Liver (tissue), 9 donors: Measurements from ENCODE around the gene DIS3L2. TPM values are rescaled to one million over a fixed set of nuclear protein-coding genes. Genes with fewer than 3 reads are reported as not detected.

ENCODE experiments used
- DNase-seq: peaks from one replicate; pipeline ENCODE4 v3.0.0-alpha.2; 2017; ENCODE audit warnings: low spot score
- H3K27ac ChIP-seq, 2 donors: one replicate each; pipeline ENCODE4 v1.7.0; 2013; ENCODE audit warnings: inconsistent platforms in 2 of 2, low read length in 2 of 2, control low read depth in 1 of 2, low read depth in 1 of 2, mild to moderate bottlenecking in 1 of 2
- H3K27me3 ChIP-seq, 4 donors: one replicate each; pipeline versions ENCODE4 v1.6.1 to v1.7.0; 2013; ENCODE audit warnings: low read length in 3 of 4, inconsistent platforms in 1 of 4, mild to moderate bottlenecking in 1 of 4, moderate library complexity in 1 of 4; ENCODE audit not compliant: control insufficient read depth in 4 of 4, insufficient read depth in 4 of 4
- H3K36me3 ChIP-seq, 4 donors: one replicate each; pipeline versions ENCODE4 v1.6.1 to v1.7.0; 2013; ENCODE audit warnings: low read length in 3 of 4, mild to moderate bottlenecking in 3 of 4, low read depth in 1 of 4, moderate library complexity in 1 of 4; ENCODE audit not compliant: control insufficient read depth in 4 of 4, insufficient read depth in 3 of 4
- H3K4me1 ChIP-seq, 4 donors: one replicate each; pipeline versions ENCODE4 v1.6.1 to v1.7.0; 2013; ENCODE audit warnings: low read length in 3 of 4, mild to moderate bottlenecking in 3 of 4, moderate library complexity in 1 of 4; ENCODE audit not compliant: control insufficient read depth in 4 of 4, insufficient read depth in 4 of 4
- H3K4me3 ChIP-seq, 3 donors: one replicate each; pipeline versions ENCODE4 v1.6.1 to v1.7.0; 2013; ENCODE audit warnings: low read length in 3 of 3, control low read depth in 1 of 3, low read depth in 1 of 3, mild to moderate bottlenecking in 1 of 3
- H3K9ac ChIP-seq, 2 donors: one replicate each; pipeline ENCODE4 v1.7.0; 2013; ENCODE audit warnings: low read length in 2 of 2, mild to moderate bottlenecking in 2 of 2, moderate library complexity in 2 of 2, control low read depth in 1 of 2, low read depth in 1 of 2
- H3K9me3 ChIP-seq, 4 donors: one replicate each; pipeline versions ENCODE4 v1.6.1 to v1.7.0; 2013; ENCODE audit warnings: low read length in 3 of 4; ENCODE audit not compliant: control insufficient read depth in 4 of 4
- EGR1 ChIP-seq, 2 donors: IDR thresholded peaks; 2 replicates each; pipeline ENCODE4 v1.6.1; 2016 to 2018; ENCODE audit warnings: antibody characterized with exemption in 2 of 2, low read depth in 2 of 2
- FOXA1 ChIP-seq: IDR thresholded peaks from 2 replicates; pipeline ENCODE4 v1.6.1; 2016; ENCODE audit warnings: antibody characterized with exemption
- FOXA2 ChIP-seq: IDR thresholded peaks from 2 replicates; pipeline ENCODE4 v1.6.1; 2016; ENCODE audit warnings: antibody characterized with exemption
- HNF4A ChIP-seq, 2 donors: conservative IDR thresholded peaks; 2 replicates each; pipeline ENCODE4 v1.6.1; 2016; ENCODE audit warnings: antibody characterized with exemption in 2 of 2, mild to moderate bottlenecking in 2 of 2
- JUND ChIP-seq, 2 donors: IDR thresholded peaks; 2 replicates each; pipeline ENCODE4 v1.6.1; 2016; ENCODE audit warnings: antibody characterized with exemption in 2 of 2
- NR2F2 ChIP-seq: IDR thresholded peaks from 2 replicates; pipeline ENCODE4 v1.6.1; 2016; ENCODE audit warnings: antibody characterized with exemption
- RAD21 ChIP-seq, 2 donors: IDR thresholded peaks; 2 replicates each; pipeline ENCODE4 v1.6.1; 2016; ENCODE audit warnings: antibody characterized with exemption in 2 of 2, mild to moderate bottlenecking in 2 of 2
- RXRA ChIP-seq, 2 donors: IDR thresholded peaks; 2 replicates each; pipeline ENCODE4 v1.6.1; 2017 to 2018; ENCODE audit warnings: antibody characterized with exemption in 2 of 2, mild to moderate bottlenecking in 1 of 2
- SP1 ChIP-seq: IDR thresholded peaks from 2 replicates; pipeline ENCODE4 v1.6.1; 2018; ENCODE audit warnings: antibody characterized with exemption, mild to moderate bottlenecking
- TAF1 ChIP-seq: conservative IDR thresholded peaks from 2 replicates; pipeline ENCODE4 v1.6.1; 2016; ENCODE audit warnings: antibody characterized with exemption, mild to moderate bottlenecking
- WGBS: extraction: QIAGEN DNeasy Blood & Tissue Kit; methylation state at CpG from one replicate; pipeline ENCODE4 v1.1.7; 2013; 5-methylcytosine and 5-hydroxymethylcytosine counted together
- polyA plus RNA-seq, 2 donors: library from polyadenylated mRNA; stranded (reverse) in 1 of 2; unstranded in 1 of 2; fragments of 200-250 nt in 1 of 2; fragments of >200 nt in 1 of 2; fragmentation: Nextera tagmentation in 1 of 2; extraction: Ambion mirVana in 1 of 2; gene quantifications; one replicate each; pipeline versions ENCODE4 v1.2.1 to v1.2.3, GENCODE V29; 2013 to 2015
- total RNA-seq, 2 donors: library from RNA; depleted of rRNA; stranded (reverse); fragments of >200 nt; gene quantifications; one replicate each; pipeline ENCODE4 v1.2.3, GENCODE V29; 2014
- TF ChIP-seq, protein P1 (sequence below): fragments of 150-350 bp; IDR thresholded peaks from 2 replicates; pipeline ENCODE4 v1.5.1; 2017; ENCODE audit warnings: improper control_type of control experiment, low read depth, low read length; ENCODE audit not compliant: missing input control
- TF ChIP-seq, protein P2 (sequence below): IDR thresholded peaks from 2 replicates; pipeline ENCODE4 v1.6.1; 2016; ENCODE audit warnings: antibody characterized with exemption, mild to moderate bottlenecking
- TF ChIP-seq, protein P3 (sequence below): IDR thresholded peaks from 2 replicates; pipeline ENCODE4 v1.6.1; 2016; ENCODE audit warnings: antibody characterized with exemption
- TF ChIP-seq, protein P4 (sequence below): IDR thresholded peaks from 2 replicates; pipeline ENCODE4 v1.6.1; 2016; ENCODE audit warnings: antibody characterized with exemption
- donor health status: healthy.
- donor health status: healthy.
- donor health status: healthy.
- donor health status: healthy.
- donor health status: healthy.

Gene DIS3L2
- total and polyA plus RNA-seq, 4 donors = 5.7 to 21.5 (median 8.8) TPM

DNA sequence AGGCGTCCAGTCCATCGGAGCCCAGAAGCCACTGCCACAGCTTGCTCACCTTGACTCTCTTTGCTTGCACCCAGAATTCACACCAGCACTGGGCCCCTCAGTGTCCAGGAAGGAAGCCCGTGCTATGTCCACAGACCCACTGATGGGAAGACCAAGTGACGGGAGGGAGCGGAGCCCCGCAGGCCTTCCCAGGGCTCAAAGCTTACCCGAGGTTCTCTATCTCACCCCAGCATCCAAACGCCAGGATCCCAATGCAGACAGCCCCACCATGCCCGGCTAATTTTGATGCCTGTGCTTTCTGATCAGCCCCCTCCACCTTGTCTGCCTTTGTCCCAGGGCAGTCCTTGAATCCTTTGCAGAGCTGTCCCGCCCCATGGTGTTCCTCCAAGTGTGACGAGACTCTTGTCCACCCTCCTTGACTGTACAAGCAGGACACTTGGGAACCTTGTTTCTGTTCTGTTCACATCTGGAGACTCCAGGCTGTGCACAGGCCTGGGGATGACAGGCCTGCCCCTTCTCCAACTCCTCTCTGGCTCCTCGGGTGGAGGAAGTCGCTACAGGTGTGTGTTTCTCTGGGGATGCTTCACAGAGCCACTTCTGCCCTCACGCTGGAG is 47.3 kb upstream of the DIS3L2 start:
- TF ChIP-seq, protein P1, sequence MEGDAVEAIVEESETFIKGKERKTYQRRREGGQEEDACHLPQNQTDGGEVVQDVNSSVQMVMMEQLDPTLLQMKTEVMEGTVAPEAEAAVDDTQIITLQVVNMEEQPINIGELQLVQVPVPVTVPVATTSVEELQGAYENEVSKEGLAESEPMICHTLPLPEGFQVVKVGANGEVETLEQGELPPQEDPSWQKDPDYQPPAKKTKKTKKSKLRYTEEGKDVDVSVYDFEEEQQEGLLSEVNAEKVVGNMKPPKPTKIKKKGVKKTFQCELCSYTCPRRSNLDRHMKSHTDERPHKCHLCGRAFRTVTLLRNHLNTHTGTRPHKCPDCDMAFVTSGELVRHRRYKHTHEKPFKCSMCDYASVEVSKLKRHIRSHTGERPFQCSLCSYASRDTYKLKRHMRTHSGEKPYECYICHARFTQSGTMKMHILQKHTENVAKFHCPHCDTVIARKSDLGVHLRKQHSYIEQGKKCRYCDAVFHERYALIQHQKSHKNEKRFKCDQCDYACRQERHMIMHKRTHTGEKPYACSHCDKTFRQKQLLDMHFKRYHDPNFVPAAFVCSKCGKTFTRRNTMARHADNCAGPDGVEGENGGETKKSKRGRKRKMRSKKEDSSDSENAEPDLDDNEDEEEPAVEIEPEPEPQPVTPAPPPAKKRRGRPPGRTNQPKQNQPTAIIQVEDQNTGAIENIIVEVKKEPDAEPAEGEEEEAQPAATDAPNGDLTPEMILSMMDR = no peak
- TF ChIP-seq EGR1 (IDR thresholded peaks at IDR 0.05; ENCODE audit: low read depth in 2 of 2) (no peak), NR2F2 (no peak), SP1 (no peak), TAF1 (no peak), HNF4A (conservative IDR thresholded peaks at IDR 0.05) (no peak)
- TF ChIP-seq, protein P2, sequence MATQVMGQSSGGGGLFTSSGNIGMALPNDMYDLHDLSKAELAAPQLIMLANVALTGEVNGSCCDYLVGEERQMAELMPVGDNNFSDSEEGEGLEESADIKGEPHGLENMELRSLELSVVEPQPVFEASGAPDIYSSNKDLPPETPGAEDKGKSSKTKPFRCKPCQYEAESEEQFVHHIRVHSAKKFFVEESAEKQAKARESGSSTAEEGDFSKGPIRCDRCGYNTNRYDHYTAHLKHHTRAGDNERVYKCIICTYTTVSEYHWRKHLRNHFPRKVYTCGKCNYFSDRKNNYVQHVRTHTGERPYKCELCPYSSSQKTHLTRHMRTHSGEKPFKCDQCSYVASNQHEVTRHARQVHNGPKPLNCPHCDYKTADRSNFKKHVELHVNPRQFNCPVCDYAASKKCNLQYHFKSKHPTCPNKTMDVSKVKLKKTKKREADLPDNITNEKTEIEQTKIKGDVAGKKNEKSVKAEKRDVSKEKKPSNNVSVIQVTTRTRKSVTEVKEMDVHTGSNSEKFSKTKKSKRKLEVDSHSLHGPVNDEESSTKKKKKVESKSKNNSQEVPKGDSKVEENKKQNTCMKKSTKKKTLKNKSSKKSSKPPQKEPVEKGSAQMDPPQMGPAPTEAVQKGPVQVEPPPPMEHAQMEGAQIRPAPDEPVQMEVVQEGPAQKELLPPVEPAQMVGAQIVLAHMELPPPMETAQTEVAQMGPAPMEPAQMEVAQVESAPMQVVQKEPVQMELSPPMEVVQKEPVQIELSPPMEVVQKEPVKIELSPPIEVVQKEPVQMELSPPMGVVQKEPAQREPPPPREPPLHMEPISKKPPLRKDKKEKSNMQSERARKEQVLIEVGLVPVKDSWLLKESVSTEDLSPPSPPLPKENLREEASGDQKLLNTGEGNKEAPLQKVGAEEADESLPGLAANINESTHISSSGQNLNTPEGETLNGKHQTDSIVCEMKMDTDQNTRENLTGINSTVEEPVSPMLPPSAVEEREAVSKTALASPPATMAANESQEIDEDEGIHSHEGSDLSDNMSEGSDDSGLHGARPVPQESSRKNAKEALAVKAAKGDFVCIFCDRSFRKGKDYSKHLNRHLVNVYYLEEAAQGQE = no peak
- TF ChIP-seq, protein P3, sequence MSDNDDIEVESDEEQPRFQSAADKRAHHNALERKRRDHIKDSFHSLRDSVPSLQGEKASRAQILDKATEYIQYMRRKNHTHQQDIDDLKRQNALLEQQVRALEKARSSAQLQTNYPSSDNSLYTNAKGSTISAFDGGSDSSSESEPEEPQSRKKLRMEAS = no peak
- DNase-seq = no peak
- no peaks in the 10 kb centered on the region for H3K4me1 ChIP-seq

DNA sequence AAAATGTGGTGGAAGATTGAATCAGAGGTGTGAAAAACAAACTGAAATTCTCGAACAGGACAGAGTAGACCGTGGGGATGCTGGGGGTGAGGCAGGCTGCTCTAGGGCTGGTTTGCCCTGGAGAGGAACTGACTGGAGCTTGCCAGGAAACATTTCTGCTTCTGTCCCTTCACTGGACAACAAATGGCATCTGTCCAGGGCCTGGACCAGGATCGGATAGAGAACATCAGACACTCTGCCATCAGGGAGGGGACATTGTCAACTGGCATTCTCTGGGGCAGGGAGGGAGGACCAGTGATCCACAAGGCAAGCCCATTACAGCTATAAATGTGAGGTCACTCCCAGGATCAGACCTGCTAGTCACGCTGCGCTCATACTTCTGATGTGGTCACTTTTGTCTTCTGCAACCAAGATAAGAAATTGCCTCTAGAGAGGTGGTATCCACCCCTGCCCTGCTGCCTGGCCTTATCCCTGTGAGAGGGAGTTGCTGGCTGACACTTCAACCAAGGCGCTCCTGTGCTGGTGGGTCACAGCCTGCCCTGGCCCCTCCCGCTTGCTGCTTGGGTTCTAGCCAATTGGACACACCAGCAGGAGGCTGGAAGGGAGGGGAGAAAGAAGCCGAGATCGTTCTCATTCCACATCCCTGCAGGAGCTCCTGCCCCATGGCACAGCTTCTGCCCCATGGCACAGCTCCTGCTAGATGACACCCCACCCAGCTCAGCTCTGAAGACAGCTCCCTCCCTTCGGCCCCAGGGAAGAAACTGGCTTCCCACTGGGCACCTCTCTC is 44.0 kb upstream of the DIS3L2 start:
- H3K36me3 ChIP-seq = no peaks in the 10 kb centered on the region
- no peaks in the 10 kb centered on the region for H3K9me3 ChIP-seq
- H3K27ac ChIP-seq = no peak overlapping the region
- H3K4me3 ChIP-seq = no peak overlapping the region
- WGBS = 57% methylated on average over 10 of the region's 10 CpGs
- no peak for DNase-seq
- no peak overlapping the region for H3K9ac ChIP-seq
- H3K4me1 ChIP-seq = no peaks in the 10 kb centered on the region
- peaks cover 0 to 3% (median 0%) of the 10 kb centered on the region in 4 donors for H3K27me3 ChIP-seq
- no peak for TF ChIP-seq RXRA (IDR thresholded peaks at IDR 0.05)
- no peak for TF ChIP-seq RAD21 (IDR thresholded peaks at IDR 0.05)
- TF ChIP-seq TAF1 = no peak
- TF ChIP-seq FOXA1 = no peak
- TF ChIP-seq JUND (IDR thresholded peaks at IDR 0.05) = no peak
- TF ChIP-seq, protein P1 = no peak
- TF ChIP-seq, protein P4, sequence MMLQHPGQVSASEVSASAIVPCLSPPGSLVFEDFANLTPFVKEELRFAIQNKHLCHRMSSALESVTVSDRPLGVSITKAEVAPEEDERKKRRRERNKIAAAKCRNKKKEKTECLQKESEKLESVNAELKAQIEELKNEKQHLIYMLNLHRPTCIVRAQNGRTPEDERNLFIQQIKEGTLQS = no peak
- TF ChIP-seq FOXA2 = no peak

More for the DNA sequence above, 47.3 kb upstream of the DIS3L2 start:
- H3K9ac ChIP-seq = no peak overlapping the region
- no peaks in the 10 kb centered on the region for H3K9me3 ChIP-seq
- H3K4me3 ChIP-seq = no peak overlapping the region
- WGBS = 92% methylated on average over 14 of the region's 14 CpGs
- H3K27me3 ChIP-seq = no peaks in the 10 kb centered on the region
- no peaks in the 10 kb centered on the region for H3K36me3 ChIP-seq
- H3K27ac ChIP-seq = no peak overlapping the region
